Measurements from ENCODE around the gene CNTNAP2. TPM values are rescaled to one million over a fixed set of nuclear protein-coding genes. Genes with fewer than 3 reads are reported as not detected.

The CNTNAP2 gene
- total and polyA plus RNA-seq, 4 donors, result 0.14 to 2.3 (median 1.1) TPM

GRCh38 chr7:148014541-148014940, 1897.9 kb downstream of the CNTNAP2 start:
- DNase-seq (ENCODE audit: low spot score), result no peak
- Histone ChIP-seq H3K27ac (ENCODE audit: low read depth in 1 of 2, low read length in 2 of 2) (no peak overlapping the region), H3K4me1 (ENCODE audit: control insufficient read depth in 4 of 4, insufficient read depth in 4 of 4, low read length in 3 of 4) (no peaks in the 10 kb centered on the region), H3K36me3 (ENCODE audit: control insufficient read depth in 4 of 4, insufficient read depth in 3 of 4, low read depth in 1 of 4, low read length in 3 of 4) (no peaks in the 10 kb centered on the region), H3K9me3 (ENCODE audit: control insufficient read depth in 4 of 4, low read length in 3 of 4) (no peaks in the 10 kb centered on the region), H3K27me3 (ENCODE audit: control insufficient read depth in 4 of 4, insufficient read depth in 4 of 4, low read length in 3 of 4) (peaks cover 0 to 2% (median 0%) of the 10 kb centered on the region in 4 donors), H3K9ac (ENCODE audit: low read depth in 1 of 2, low read length in 2 of 2) (no peak overlapping the region), H3K4me3 (ENCODE audit: low read depth in 1 of 3, low read length in 3 of 3) (no peak overlapping the region)
- TF ChIP-seq GABPA (IDR thresholded peaks at IDR 0.05 in 1 of 2, conservative IDR thresholded peaks at IDR 0.05 in 1 of 2) (no peak), CTCF (IDR thresholded peaks at IDR 0.05; ENCODE audit: low read depth, low read length, missing input control) (no peak), HNF4G (IDR thresholded peaks at IDR 0.05) (no peak), RXRA (IDR thresholded peaks at IDR 0.05) (no peak), FOXA1 (IDR thresholded peaks at IDR 0.05) (no peak), SP1 (IDR thresholded peaks at IDR 0.05) (no peak), TAF1 (conservative IDR thresholded peaks at IDR 0.05) (no peak), RAD21 (IDR thresholded peaks at IDR 0.05) (no peak)
- 73% methylated on average over 4 of the region's 4 CpGs for WGBS

GRCh38 chr7:148017126-148017525, 1900.5 kb downstream of the CNTNAP2 start:
- H3K27ac ChIP-seq (ENCODE audit: low read depth in 1 of 2, low read length in 2 of 2), result no peak overlapping the region

GRCh38 chr7:148020679-148021078, 1904.1 kb downstream of the CNTNAP2 start:
- DNase-seq (ENCODE audit: low spot score), result no peak
- no peaks in the 10 kb centered on the region for H3K4me1 ChIP-seq (ENCODE audit: control insufficient read depth in 4 of 4, insufficient read depth in 4 of 4, low read length in 3 of 4)
- WGBS, result 55% methylated on average over 6 of the region's 6 CpGs
- no peak overlapping the region for H3K27ac ChIP-seq (ENCODE audit: low read depth in 1 of 2, low read length in 2 of 2)
- H3K9ac ChIP-seq (ENCODE audit: low read depth in 1 of 2, low read length in 2 of 2), result no peak overlapping the region
- TF ChIP-seq HNF4G (IDR thresholded peaks at IDR 0.05), result no peak
- no peak for TF ChIP-seq EGR1 (IDR thresholded peaks at IDR 0.05; ENCODE audit: low read depth in 2 of 2)
- TF ChIP-seq NR2F2 (IDR thresholded peaks at IDR 0.05), result no peak
- no peak for TF ChIP-seq ATF3 (IDR thresholded peaks at IDR 0.05)
- no peak for TF ChIP-seq GABPA (IDR thresholded peaks at IDR 0.05 in 1 of 2, conservative IDR thresholded peaks at IDR 0.05 in 1 of 2)
- no peak for TF ChIP-seq MAX (IDR thresholded peaks at IDR 0.05)
- no peak for TF ChIP-seq TAF1 (conservative IDR thresholded peaks at IDR 0.05)
- no peak for TF ChIP-seq RAD21 (IDR thresholded peaks at IDR 0.05)
- no peak for TF ChIP-seq RXRA (IDR thresholded peaks at IDR 0.05)
- TF ChIP-seq JUND (IDR thresholded peaks at IDR 0.05), result no peak
- no peaks in the 10 kb centered on the region for H3K9me3 ChIP-seq (ENCODE audit: control insufficient read depth in 4 of 4, low read length in 3 of 4)
- H3K4me3 ChIP-seq (ENCODE audit: low read depth in 1 of 3, low read length in 3 of 3), result no peak overlapping the region
- no peaks in the 10 kb centered on the region for H3K36me3 ChIP-seq (ENCODE audit: control insufficient read depth in 4 of 4, insufficient read depth in 3 of 4, low read depth in 1 of 4, low read length in 3 of 4)
- H3K27me3 ChIP-seq (ENCODE audit: control insufficient read depth in 4 of 4, insufficient read depth in 4 of 4, low read length in 3 of 4), result no peaks in the 10 kb centered on the region

More at GRCh38 chr7:148017126-148017525, 1900.5 kb downstream of the CNTNAP2 start:
- H3K4me3 ChIP-seq (ENCODE audit: low read depth in 1 of 3, low read length in 3 of 3), result no peak overlapping the region
- 49% methylated on average over 2 of the region's 2 CpGs for WGBS
- no peaks in the 10 kb centered on the region for H3K27me3 ChIP-seq (ENCODE audit: control insufficient read depth in 4 of 4, insufficient read depth in 4 of 4, low read length in 3 of 4)
- TF ChIP-seq HNF4A (conservative IDR thresholded peaks at IDR 0.05) (no peak), HNF4G (IDR thresholded peaks at IDR 0.05) (no peak), RXRA (IDR thresholded peaks at IDR 0.05) (no peak), MAX (IDR thresholded peaks at IDR 0.05) (no peak), CTCF (IDR thresholded peaks at IDR 0.05; ENCODE audit: low read depth, low read length, missing input control) (no peak), JUND (IDR thresholded peaks at IDR 0.05) (no peak)
- no peak overlapping the region for H3K9ac ChIP-seq (ENCODE audit: low read depth in 1 of 2, low read length in 2 of 2)
- no peaks in the 10 kb centered on the region for H3K4me1 ChIP-seq (ENCODE audit: control insufficient read depth in 4 of 4, insufficient read depth in 4 of 4, low read length in 3 of 4)
- H3K36me3 ChIP-seq (ENCODE audit: control insufficient read depth in 4 of 4, insufficient read depth in 3 of 4, low read depth in 1 of 4, low read length in 3 of 4), result no peaks in the 10 kb centered on the region
- H3K9me3 ChIP-seq (ENCODE audit: control insufficient read depth in 4 of 4, low read length in 3 of 4), result no peaks in the 10 kb centered on the region
- no peak for DNase-seq (ENCODE audit: low spot score)
